OCI-M2 (cell line): ENCODE measurements around the gene HECW1.

Experiments used
- DNase-seq: peaks from one replicate; lab custom pipeline; 2025; ENCODE audit not compliant: unreplicated experiment; lab: John Stamatoyannopoulos, UW

The HECW1 gene

GRCh38 chr7:43405948-43406347 lies 293.5 kb downstream of the HECW1 start:
- no peak for DNase-seq

GRCh38 chr7:43406961-43407360 lies 294.5 kb downstream of the HECW1 start:
- DNase-seq: no peak

- DNase-seq: no peak
These were observed 296.5 kb downstream of the HECW1 start for GRCh38 chr7:43408981-43409380.

GRCh38 chr7:43417455-43417854 lies 305.0 kb downstream of the HECW1 start:
- DNase-seq: no peak

- no peak for DNase-seq
These were observed 318.0 kb downstream of the HECW1 start for GRCh38 chr7:43430411-43430810.

GRCh38 chr7:43431020-43431595 lies 318.7 kb downstream of the HECW1 start:
- no peak for DNase-seq

GRCh38 chr7:43433639-43434038 lies 321.2 kb downstream of the HECW1 start:
- DNase-seq: no peak

GRCh38 chr7:43437001-43437400 lies 324.6 kb downstream of the HECW1 start:
- no peak for DNase-seq

GRCh38 chr7:43438897-43439479 lies 326.5 kb downstream of the HECW1 start:
- DNase-seq: no peak

GRCh38 chr7:43439631-43440401 lies 327.4 kb downstream of the HECW1 start:
- no peak for DNase-seq

GRCh38 chr7:43441231-43442130 lies 329.0 kb downstream of the HECW1 start:
- DNase-seq: no peak

- DNase-seq: no peak
These were observed 330.9 kb downstream of the HECW1 start for GRCh38 chr7:43443381-43443780.

- DNase-seq: no peak
These were observed 332.5 kb downstream of the HECW1 start for GRCh38 chr7:43444711-43445578.

- no peak for DNase-seq
These were observed 337.1 kb downstream of the HECW1 start for GRCh38 chr7:43449577-43449976.

- no peak for DNase-seq
These were observed 338.4 kb downstream of the HECW1 start for GRCh38 chr7:43450894-43451293.

GRCh38 chr7:43454936-43455518 lies 342.6 kb downstream of the HECW1 start:
- DNase-seq: no peak

- no peak for DNase-seq
These were observed 343.8 kb downstream of the HECW1 start for GRCh38 chr7:43456200-43456599.

GRCh38 chr7:43458330-43459018 lies 346.0 kb downstream of the HECW1 start:
- no peak for DNase-seq

GRCh38 chr7:43459019-43459337 lies 346.5 kb downstream of the HECW1 start:
- no peak for DNase-seq
